Neutrophil (primary cell): ENCODE results near the gene SORCS2.

ENCODE experiments used
- H3K27ac ChIP-seq: fragments of 200-600 bp; sonication (generic); 2 replicates; pipeline ENCODE4 v1.5.1; 2016; ENCODE audit warnings: mild to moderate bottlenecking, moderate library complexity
- H3K27me3 ChIP-seq: fragments of 200-600 bp; sonication (generic); 2 replicates; pipeline ENCODE4 v1.6.0; 2016; ENCODE audit warnings: mild to moderate bottlenecking
- H3K36me3 ChIP-seq: fragments of 200-600 bp; sonication (generic); 2 replicates; pipeline ENCODE4 v1.5.1; 2017
- H3K4me1 ChIP-seq, 2 experiments: fragments of 200-600 bp in 1 of 2; sonication (generic) in 1 of 2; 1 replicate in 1 of 2; 2 replicates in 1 of 2; pipeline versions ENCODE4 v1.5.1 to v1.6.1; 2013 to 2016; ENCODE audit warnings: low read depth in 1 of 2, low read length in 1 of 2, mild to moderate bottlenecking in 1 of 2, moderate library complexity in 1 of 2; ENCODE audit not compliant: control insufficient read depth in 1 of 2, insufficient read depth in 1 of 2
- H3K4me3 ChIP-seq, 2 experiments: fragments of 200-600 bp in 1 of 2; sonication (generic) in 1 of 2; 1 replicate in 1 of 2; 2 replicates in 1 of 2; pipeline ENCODE4 v1.5.1; 2013 to 2016; ENCODE audit warnings: low read depth in 1 of 2, low read length in 1 of 2, mild to moderate bottlenecking in 1 of 2, moderate library complexity in 1 of 2
- H3K9me3 ChIP-seq: fragments of 200-600 bp; sonication (generic); 2 replicates; pipeline ENCODE4 v1.5.1; 2016
- CTCF ChIP-seq: fragments of 200-600 bp; sonication (generic); IDR thresholded peaks from 2 replicates; pipeline ENCODE4 v1.5.1; 2016; ENCODE audit warnings: antibody characterized with exemption

SORCS2 gene

DNA sequence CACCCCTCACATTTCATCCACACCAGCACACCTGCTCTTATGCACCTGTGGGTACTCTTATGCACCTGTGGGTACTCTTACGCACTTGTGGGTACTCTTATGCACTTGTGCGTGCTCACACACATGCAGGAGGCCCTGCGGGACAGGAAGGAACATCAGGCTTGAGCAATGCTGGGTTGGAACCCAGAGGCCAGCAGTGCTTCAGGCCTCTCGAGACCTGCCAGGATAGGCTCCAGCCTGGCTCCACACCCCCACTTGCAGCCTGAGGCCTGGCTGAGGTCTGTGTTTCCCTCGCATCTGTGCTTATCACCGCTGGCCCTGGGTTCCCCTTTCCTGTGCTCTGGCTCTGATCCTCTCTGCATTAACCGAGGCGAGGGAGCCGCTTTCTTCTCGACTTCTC lies 34.7 kb downstream of the SORCS2 start:
- Histone ChIP-seq H3K4me1 (no peaks in the 10 kb centered on the region), H3K27ac (no peak overlapping the region), H3K9me3 (no peaks in the 10 kb centered on the region), H3K4me3 (no peak overlapping the region), H3K27me3 (peaks cover 16% of the 10 kb centered on the region), H3K36me3 (no peaks in the 10 kb centered on the region)
- TF ChIP-seq CTCF = no peak

GRCh38 chr4:7228734-7229133 lies 36.4 kb downstream of the SORCS2 start:
- H3K9me3 ChIP-seq = no peaks in the 10 kb centered on the region
- no peak overlapping the region for H3K27ac ChIP-seq
- H3K4me1 ChIP-seq = no peaks in the 10 kb centered on the region
- peaks cover 16% of the 10 kb centered on the region for H3K27me3 ChIP-seq
- H3K4me3 ChIP-seq = no peak overlapping the region
- no peaks in the 10 kb centered on the region for H3K36me3 ChIP-seq
- no peak for TF ChIP-seq CTCF

- Histone ChIP-seq H3K9me3 (no peaks in the 10 kb centered on the region), H3K4me3 (no peak overlapping the region), H3K4me1 (no peaks in the 10 kb centered on the region), H3K27ac (no peak overlapping the region), H3K27me3 (peaks cover 5% of the 10 kb centered on the region), H3K36me3 (no peaks in the 10 kb centered on the region)
- no peak for TF ChIP-seq CTCF
Observed at GRCh38 chr4:7232061-7232650, 39.8 kb downstream of the SORCS2 start.

DNA sequence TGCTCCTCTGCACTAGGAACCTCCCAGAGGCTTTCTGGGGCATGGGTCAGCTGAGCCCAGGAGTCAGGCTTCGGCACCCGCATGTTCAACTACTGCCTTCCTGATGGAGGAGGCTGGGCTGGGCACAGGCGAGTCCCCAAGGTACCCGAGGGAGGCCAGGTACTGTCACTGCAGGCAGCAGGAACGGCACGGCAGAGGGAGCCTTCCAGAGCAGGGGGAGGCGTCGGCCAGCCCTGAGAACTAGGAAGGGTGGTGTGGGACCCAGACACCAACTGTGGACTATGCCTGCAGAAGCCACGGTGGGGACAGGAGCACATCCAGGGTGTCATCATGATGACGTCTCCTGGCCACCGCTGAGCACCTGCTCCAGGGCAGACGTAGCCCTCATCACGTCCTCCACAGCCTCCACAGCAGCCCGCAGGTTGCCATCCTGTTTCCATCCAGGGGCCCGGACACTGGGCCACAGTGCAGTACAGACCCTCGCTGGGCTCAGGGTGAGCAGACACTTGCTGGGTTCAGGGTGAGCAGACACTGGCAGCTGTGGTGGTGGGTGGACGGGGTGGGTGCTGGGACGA lies 40.8 kb downstream of the SORCS2 start:
- TF ChIP-seq CTCF = no peak
- Histone ChIP-seq H3K36me3 (no peaks in the 10 kb centered on the region), H3K4me3 (no peak overlapping the region), H3K27ac (no peak overlapping the region), H3K4me1 (no peaks in the 10 kb centered on the region), H3K27me3 (no peaks in the 10 kb centered on the region), H3K9me3 (no peaks in the 10 kb centered on the region)

GRCh38 chr4:7233601-7234000 lies 41.3 kb downstream of the SORCS2 start:
- no peak overlapping the region for H3K4me3 ChIP-seq
- no peaks in the 10 kb centered on the region for H3K4me1 ChIP-seq
- TF ChIP-seq CTCF = no peak
- H3K9me3 ChIP-seq = no peaks in the 10 kb centered on the region
- no peaks in the 10 kb centered on the region for H3K27me3 ChIP-seq
- H3K36me3 ChIP-seq = no peaks in the 10 kb centered on the region
- no peak overlapping the region for H3K27ac ChIP-seq
